ENCODE results near the gene C1QTNF5.

DNA sequence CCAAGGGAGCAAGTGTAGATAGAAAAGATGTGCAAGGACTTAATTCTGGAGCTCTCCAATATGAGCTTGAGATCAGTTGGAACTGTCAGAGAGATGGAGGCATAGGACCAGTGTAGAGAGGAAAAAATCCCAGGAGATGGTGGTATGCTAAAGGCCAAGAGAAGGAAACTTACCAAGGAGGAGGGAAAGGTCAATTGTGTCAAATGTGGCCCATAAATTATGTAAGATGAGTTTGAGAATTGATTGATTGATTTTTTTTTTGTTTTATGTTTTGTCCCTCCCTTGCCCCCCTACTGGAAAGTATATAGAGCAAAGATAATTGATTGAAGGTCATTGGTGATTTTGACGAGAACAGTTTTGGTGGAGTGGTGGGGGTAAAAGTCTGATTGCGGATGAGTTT is 43.6 kb upstream of the C1QTNF5 start:
- TF ChIP-seq, protein P1, sequence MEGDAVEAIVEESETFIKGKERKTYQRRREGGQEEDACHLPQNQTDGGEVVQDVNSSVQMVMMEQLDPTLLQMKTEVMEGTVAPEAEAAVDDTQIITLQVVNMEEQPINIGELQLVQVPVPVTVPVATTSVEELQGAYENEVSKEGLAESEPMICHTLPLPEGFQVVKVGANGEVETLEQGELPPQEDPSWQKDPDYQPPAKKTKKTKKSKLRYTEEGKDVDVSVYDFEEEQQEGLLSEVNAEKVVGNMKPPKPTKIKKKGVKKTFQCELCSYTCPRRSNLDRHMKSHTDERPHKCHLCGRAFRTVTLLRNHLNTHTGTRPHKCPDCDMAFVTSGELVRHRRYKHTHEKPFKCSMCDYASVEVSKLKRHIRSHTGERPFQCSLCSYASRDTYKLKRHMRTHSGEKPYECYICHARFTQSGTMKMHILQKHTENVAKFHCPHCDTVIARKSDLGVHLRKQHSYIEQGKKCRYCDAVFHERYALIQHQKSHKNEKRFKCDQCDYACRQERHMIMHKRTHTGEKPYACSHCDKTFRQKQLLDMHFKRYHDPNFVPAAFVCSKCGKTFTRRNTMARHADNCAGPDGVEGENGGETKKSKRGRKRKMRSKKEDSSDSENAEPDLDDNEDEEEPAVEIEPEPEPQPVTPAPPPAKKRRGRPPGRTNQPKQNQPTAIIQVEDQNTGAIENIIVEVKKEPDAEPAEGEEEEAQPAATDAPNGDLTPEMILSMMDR (IDR thresholded peaks at IDR 0.05), result no peak
- TF ChIP-seq POLR2A (IDR thresholded peaks at IDR 0.05), result no peak
